Gastrocnemius medialis (tissue), 4 donors: ENCODE measurements around the gene GAS2L1.

Experiments
- CTCF ChIP-seq, 5 experiments: fragments of 450-650 bp in 3 of 5; fragments of 200-600 bp in 2 of 5; sonication (generic) in 2 of 5; IDR thresholded peaks in 4 of 5; conservative IDR thresholded peaks in 1 of 5; 1 replicate in 4 of 5; 2 replicates in 1 of 5; pipeline ENCODE4 v1.5.1; 2016 to 2019; ENCODE audit warnings: antibody characterized with exemption in 5 of 5, mild to moderate bottlenecking in 3 of 5, moderate library complexity in 3 of 5
- POLR2A ChIP-seq, 2 donors: fragments of 450-650 bp; IDR thresholded peaks; one replicate each; pipeline ENCODE4 v1.6.1; 2017; ENCODE audit warnings: antibody characterized with exemption in 2 of 2, mild to moderate bottlenecking in 2 of 2, moderate library complexity in 2 of 2

GRCh38 chr22:29314537-29315285, 8.3 kb downstream of the GAS2L1 start:
- TF ChIP-seq CTCF (IDR thresholded peaks at IDR 0.05 in 4 of 5, conservative IDR thresholded peaks at IDR 0.05 in 1 of 5), result no peak
- TF ChIP-seq POLR2A (IDR thresholded peaks at IDR 0.05), result no peak
